AG10803 (cell line): ENCODE measurements around the gene CBX8.

Source experiments
- DNase-seq: peaks from one replicate; pipeline ENCODE4 v3.0.0; 2010; ENCODE audit warnings: low read depth
- H3K4me3 ChIP-seq: 2 replicates; pipeline ENCODE4 v1.5.1; 2011; ENCODE audit warnings: mild to moderate bottlenecking, low read length, control low read depth
- TF ChIP-seq, protein P1 (sequence below): conservative IDR thresholded peaks from 2 replicates; pipeline ENCODE4 v1.5.1; 2011; ENCODE audit warnings: mild to moderate bottlenecking, low read length, control low read depth, inconsistent platforms

The CBX8 gene

DNA sequence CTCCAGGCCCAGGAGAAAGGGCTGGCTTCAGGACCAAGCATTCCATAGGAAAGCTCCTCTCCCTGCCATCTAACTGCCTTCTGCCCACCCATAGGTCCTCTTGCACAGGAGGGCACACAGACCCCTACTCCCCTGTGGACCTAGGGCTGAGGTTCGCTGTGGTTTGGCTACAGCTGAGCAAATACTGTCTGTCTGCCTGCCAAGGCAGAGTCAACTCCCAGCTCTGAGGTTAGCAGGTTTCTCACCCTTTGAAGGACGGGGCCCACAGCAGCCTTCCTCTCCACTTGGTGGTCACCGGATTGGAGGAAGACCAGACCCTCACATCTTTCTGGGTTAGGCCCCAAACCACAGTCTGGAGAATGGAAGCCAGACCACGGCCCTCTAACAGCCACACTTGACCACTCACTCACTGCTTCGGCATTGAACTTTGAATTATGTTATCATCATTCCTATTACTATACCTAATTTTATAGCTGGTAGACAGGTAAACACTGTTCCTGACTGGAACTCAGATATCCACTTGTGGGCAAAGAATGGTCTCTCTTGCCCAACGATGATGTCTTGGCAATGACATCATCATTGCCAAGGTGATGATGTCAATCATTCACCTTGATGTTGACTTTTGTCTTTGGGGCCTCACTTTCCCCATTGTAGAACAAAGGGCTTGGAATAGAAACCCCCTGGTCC lies 28.2 kb upstream of the CBX8 start:
- TF ChIP-seq, protein P1, sequence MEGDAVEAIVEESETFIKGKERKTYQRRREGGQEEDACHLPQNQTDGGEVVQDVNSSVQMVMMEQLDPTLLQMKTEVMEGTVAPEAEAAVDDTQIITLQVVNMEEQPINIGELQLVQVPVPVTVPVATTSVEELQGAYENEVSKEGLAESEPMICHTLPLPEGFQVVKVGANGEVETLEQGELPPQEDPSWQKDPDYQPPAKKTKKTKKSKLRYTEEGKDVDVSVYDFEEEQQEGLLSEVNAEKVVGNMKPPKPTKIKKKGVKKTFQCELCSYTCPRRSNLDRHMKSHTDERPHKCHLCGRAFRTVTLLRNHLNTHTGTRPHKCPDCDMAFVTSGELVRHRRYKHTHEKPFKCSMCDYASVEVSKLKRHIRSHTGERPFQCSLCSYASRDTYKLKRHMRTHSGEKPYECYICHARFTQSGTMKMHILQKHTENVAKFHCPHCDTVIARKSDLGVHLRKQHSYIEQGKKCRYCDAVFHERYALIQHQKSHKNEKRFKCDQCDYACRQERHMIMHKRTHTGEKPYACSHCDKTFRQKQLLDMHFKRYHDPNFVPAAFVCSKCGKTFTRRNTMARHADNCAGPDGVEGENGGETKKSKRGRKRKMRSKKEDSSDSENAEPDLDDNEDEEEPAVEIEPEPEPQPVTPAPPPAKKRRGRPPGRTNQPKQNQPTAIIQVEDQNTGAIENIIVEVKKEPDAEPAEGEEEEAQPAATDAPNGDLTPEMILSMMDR = no peak
- H3K4me3 ChIP-seq = no peak overlapping the region
- no peak for DNase-seq

DNA sequence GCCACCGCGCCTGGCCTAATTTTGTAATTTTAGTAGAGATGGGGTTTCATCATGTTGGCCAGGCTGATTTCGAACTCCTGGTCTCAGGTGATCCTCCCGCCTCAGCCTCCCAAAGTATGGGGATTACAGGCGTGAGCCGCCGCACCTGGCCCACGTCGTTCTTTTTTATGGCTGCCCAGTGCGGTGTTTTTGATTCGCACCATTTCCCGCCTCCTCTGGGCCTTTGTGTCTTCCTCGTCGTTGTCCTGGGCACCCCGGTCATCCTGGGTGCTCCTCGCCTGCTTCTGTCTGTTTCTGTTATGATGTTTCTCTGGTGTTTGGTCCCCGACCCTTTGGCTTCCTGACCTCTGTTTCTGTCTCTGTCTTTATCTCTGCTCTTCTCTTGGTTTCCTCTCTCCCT lies 27.4 kb upstream of the CBX8 start:
- H3K4me3 ChIP-seq = no peak overlapping the region
- no peak for DNase-seq
- TF ChIP-seq, protein P1 = no peak

DNA sequence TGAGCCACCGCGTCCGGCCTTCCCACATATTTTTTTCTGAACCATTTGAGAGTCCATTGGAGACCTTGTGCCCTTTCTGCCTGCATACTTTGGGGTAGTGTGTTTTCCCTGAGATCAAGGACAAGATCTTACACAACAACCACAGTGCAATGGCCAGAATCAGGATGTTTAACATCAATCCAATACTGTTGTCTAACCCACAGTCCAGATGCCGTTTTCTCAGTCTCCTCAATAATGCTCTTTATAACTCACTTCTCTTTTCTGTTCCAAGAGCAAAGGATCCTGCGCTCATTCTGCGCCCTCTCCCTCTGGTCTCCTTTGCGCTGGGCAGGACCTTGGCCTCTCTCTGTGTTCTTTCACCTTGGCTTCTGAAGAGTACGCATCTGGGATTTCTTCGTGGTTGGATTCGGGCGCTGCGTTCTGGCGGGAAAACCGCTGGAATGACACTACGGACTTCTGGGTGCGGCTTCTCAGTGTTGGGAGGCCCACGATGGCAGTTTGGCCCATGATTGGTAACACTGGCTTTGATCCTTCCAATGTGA lies 25.8 kb upstream of the CBX8 start:
- no peak overlapping the region for H3K4me3 ChIP-seq
- no peak for DNase-seq
- TF ChIP-seq, protein P1 = no peak

DNA sequence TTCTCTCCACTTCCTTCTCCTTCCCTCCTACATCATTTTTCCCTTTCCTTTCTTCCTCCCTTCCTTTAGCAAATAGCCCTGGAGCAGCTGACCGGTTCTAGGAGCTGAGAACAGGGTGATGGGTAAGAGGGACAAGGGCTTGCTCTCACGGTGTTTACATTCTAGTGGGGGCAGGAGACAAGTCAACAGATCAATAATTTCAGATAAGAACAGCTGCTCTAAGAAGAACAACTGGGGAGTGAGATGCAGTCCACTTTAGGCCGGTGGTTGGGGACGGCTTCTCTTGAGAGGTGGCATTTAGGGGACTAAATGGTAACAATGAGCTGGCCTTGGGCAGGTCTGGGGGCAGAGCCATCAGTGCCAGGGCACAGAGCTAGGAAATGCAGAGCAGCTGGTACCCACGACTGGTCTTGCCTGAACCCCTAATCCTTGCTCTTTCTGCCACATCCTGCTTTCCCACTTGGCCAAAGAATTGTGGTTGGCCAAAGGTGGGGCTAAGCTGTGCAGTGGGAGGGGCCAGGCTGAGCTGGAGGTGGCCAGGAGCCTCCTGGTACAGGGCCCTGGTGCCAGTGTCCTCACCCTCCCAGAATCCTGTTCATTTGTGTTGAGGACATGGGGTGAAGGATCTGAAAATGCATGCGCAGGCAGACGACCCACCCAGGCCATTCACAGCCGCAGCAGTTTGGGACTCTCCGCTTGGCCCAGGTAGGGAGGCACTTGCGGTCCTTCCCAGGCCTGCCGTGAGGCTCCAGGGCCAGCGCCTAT lies 24.6 kb upstream of the CBX8 start:
- TF ChIP-seq, protein P1 = no peak
- no peak overlapping the region for H3K4me3 ChIP-seq
- DNase-seq = no peak

DNA sequence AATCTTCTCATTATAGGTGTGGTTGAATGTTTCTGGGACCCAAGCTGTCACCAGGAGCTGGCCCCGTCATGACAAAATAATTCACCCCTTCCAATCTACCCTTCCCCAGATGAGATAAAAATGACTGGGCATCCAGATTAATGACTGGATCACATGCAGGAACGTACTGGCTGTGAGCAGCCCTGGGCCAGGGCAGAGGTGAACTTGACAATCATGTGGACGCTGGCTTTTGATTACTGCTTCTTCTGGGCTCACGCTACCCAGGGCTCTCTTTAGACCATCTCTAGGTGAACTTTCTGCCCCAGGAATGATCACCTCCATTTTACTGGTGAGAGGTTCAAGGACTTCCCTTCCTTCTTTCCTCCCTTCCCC lies 24.1 kb upstream of the CBX8 start:
- H3K4me3 ChIP-seq = no peak overlapping the region
- TF ChIP-seq, protein P1 = no peak
- no peak for DNase-seq

DNA sequence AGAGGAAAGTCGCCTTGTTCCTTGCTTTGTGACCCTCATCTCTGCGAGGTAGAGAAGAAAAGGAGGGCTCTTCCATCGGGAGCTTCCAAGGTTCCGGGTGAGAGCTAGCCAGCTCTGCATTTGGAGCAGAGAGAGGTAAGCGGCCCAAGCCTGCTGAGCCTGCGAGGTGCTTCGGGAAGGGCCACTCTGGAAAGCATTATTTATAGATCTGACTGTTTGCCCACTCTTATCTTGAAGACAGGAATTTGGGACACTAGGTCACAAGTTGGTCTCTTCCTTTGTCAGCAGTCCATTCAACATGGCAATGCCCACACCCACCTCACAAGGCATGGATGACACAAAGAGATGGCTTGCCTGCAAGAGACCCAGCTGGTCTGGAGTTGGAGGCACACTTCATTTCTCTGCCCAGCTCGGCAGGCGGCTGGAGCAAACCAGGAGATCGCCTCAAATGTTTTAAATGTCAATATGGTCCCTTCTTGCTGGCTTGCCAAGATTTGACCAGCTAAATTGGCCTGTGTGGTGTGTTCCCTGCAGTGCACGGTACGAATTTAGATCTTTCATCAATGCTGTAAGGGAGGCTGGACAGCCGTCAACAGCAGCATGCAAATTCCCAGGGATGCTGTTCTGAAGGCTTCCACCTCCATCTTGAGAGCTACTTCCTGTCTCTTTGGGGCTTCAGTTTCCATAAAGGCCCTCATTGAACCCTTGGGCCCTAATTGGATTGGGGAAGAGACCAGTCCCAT lies 22.8 kb upstream of the CBX8 start:
- no peak for DNase-seq
- H3K4me3 ChIP-seq = no peak overlapping the region
- TF ChIP-seq, protein P1 = no peak
